Ovary (tissue), 3 donors: ENCODE measurements around the gene ITGAD.

Experiments
- CTCF ChIP-seq, 3 donors: fragments of 450-650 bp in 2 of 3; fragments of 200-600 bp in 1 of 3; IDR thresholded peaks; one replicate each; pipeline versions ENCODE4 v1.5.1 to v1.8.0; 2016 to 2022; ENCODE audit warnings: antibody characterized with exemption in 3 of 3, mild to moderate bottlenecking in 1 of 3
- EP300 ChIP-seq: sonication (generic); formaldehyde crosslinking; IDR thresholded peaks from one replicate; pipeline ENCODE4 v1.6.1; 2017; ENCODE audit warnings: antibody characterized with exemption
- POLR2A ChIP-seq: fragments of 450-650 bp; IDR thresholded peaks from one replicate; pipeline ENCODE4 v1.6.1; 2017; ENCODE audit warnings: antibody characterized with exemption, mild to moderate bottlenecking, moderate library complexity
- donor health status: DM: no; HTN: no; CAD: no.

DNA sequence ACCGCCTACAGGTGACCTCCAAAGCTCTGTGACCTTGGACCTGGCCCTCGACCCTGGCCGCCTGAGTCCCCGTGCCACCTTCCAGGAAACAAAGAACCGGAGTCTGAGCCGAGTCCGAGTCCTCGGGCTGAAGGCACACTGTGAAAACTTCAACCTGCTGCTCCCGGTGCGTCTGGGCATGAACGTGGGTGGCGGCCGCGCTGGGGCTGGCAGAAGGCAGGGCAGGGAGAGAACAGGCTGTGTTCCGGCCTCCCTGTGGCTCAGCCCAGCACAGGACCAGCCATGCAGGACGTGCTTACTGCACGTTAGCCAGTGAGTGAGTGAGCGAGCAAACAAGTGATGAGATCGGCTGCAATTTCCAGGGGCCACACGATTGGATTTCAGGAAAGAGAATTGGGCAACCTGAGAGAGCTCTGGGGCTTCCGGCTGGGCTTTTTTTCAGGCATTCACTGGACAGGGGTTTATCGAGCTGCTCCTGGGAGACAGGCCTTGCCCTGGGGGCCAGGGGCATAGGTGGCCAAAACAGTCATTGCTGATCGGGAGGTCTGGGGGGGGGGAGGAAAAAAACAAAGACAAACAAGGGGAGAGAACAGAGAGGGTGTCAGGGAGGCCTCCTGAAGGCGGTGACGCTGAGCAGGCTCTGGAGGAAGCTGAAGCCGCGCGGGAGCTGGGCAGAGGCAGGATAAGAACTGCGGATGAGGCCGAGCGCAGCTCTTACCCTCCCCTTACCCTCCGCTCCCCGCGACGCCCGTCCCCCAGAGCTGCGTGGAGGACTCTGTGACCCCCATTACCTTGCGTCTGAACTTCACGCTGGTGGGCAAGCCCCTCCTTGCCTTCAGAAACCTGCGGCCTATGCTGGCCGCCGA, 21.3 kb upstream of the ITGAD start:
- TF ChIP-seq CTCF (IDR thresholded peaks at IDR 0.05) (no peak), EP300 (no peak), POLR2A (no peak)
